ENCODE results near the gene UAP1. TPM values are rescaled to one million over a fixed set of nuclear protein-coding genes. Genes with fewer than 3 reads are reported as not detected.

Gene UAP1
- total and polyA plus RNA-seq, 2 donors (not counting 3 experiments of a cell fraction or from before 2014, with no cell fraction given): 30.6 to 89.8 TPM

DNA sequence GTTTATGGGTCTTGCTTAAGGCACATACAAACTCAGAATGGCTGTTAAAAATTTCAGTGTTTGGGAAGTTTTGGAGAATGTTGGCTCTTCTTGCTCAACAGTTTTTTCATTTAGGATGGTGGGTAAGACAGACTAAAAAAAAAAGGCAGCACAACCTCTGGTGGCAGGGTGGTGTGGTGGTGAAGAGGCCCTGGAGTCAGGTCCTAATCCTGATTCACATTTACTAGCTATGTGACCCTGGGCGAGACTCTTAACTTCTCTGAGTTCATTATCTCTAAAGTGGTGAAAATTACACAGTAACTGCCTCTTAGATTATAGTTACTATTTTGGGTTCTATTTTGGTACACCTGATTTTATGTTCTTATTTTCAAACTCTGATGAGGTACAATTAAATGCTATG lies 11.6 kb downstream of the UAP1 start:
- H3K9me3 ChIP-seq (replicated peaks; ENCODE audit: control insufficient read depth, insufficient read depth, low read length): no peaks in the 10 kb centered on the region
- no peak for TF ChIP-seq GATA2 (IDR thresholded peaks at IDR 0.05; ENCODE audit: insufficient read depth, insufficient read length, low read depth, low read length)
- TF ChIP-seq, protein P1, sequence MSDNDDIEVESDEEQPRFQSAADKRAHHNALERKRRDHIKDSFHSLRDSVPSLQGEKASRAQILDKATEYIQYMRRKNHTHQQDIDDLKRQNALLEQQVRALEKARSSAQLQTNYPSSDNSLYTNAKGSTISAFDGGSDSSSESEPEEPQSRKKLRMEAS (IDR thresholded peaks at IDR 0.05; ENCODE audit: insufficient read depth, insufficient read length): no peak
- no peak for TF ChIP-seq POLR2A (IDR thresholded peaks at IDR 0.05; ENCODE audit: low read depth, low read length)
- TF ChIP-seq EZH2 (IDR thresholded peaks at IDR 0.05; ENCODE audit: borderline replicate concordance, low read depth, low read length, severe bottlenecking): no peak
- TF ChIP-seq JUN (IDR thresholded peaks at IDR 0.05; ENCODE audit: borderline replicate concordance, insufficient read depth, insufficient read length, low read depth): no peak
- no peak for TF ChIP-seq POLR2AphosphoS5 (IDR thresholded peaks at IDR 0.05; ENCODE audit: insufficient read depth, low read depth, low read length)
- TF ChIP-seq FOS (IDR thresholded peaks at IDR 0.05; ENCODE audit: borderline replicate concordance, insufficient read depth, low read length): no peak
- TF ChIP-seq, protein P2, sequence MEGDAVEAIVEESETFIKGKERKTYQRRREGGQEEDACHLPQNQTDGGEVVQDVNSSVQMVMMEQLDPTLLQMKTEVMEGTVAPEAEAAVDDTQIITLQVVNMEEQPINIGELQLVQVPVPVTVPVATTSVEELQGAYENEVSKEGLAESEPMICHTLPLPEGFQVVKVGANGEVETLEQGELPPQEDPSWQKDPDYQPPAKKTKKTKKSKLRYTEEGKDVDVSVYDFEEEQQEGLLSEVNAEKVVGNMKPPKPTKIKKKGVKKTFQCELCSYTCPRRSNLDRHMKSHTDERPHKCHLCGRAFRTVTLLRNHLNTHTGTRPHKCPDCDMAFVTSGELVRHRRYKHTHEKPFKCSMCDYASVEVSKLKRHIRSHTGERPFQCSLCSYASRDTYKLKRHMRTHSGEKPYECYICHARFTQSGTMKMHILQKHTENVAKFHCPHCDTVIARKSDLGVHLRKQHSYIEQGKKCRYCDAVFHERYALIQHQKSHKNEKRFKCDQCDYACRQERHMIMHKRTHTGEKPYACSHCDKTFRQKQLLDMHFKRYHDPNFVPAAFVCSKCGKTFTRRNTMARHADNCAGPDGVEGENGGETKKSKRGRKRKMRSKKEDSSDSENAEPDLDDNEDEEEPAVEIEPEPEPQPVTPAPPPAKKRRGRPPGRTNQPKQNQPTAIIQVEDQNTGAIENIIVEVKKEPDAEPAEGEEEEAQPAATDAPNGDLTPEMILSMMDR (IDR thresholded peaks at IDR 0.05; ENCODE audit: extremely low read depth in 1 of 2, insufficient read depth in 1 of 2, low read depth in 1 of 2, low read length in 2 of 2): no peak
- no peak for TF ChIP-seq MYC (IDR thresholded peaks at IDR 0.05; ENCODE audit: low read depth, low read length)
- dilution Hi-C loops (cut with MboI; ENCODE audit: extremely low pct_ligation_motif_present, low sequenced_read_pairs) (no loop called here), intact Hi-C loops (cut with micrococcal nuclease) (no loop called here)
- no TSS peak for BruUV-seq (replicated peaks)
- H4K20me1 ChIP-seq (replicated peaks; ENCODE audit: control insufficient read depth, extremely low read depth, insufficient read depth, low read length): no peaks in the 10 kb centered on the region
- H3K4me1 ChIP-seq (ENCODE audit: control insufficient read depth, extremely low read depth, insufficient read depth, low read length): peaks cover 16% of the 10 kb centered on the region
- ChIA-PET CTCF (interaction anchor here (1.1 to 1.6 kb wide), 2 partner anchors 8 to 215 kb away, joined by 4 read pairs; no protein-coding TSS in a partner anchor), POLR2A (no interaction called here)
- H3K27ac ChIP-seq (ENCODE audit: insufficient read depth, low read depth, low read length): no peak overlapping the region
- no peaks in the 10 kb centered on the region for H3K9me1 ChIP-seq (replicated peaks; ENCODE audit: control insufficient read depth, extremely low read depth, insufficient read depth, low read length)
- no peaks in the 10 kb centered on the region for H3K27me3 ChIP-seq (ENCODE audit: control insufficient read depth in 2 of 2, insufficient read depth in 2 of 2, low read length in 2 of 2)
- no peak overlapping the region for H3K9ac ChIP-seq (replicated peaks; ENCODE audit: extremely low read depth, insufficient read depth, low read length)
- H2AFZ ChIP-seq (ENCODE audit: low read depth, low read length): no peak overlapping the region
- H3K4me2 ChIP-seq (ENCODE audit: insufficient read depth, low read length): no peak overlapping the region
- H3K79me2 ChIP-seq (ENCODE audit: control insufficient read depth, insufficient read depth, low read length): peaks cover 95% of the 10 kb centered on the region
- FAIRE-seq (no peak), DNase-seq (ENCODE audit: low read depth, low spot score) (no peak)
- no peak overlapping the region for H3K4me3 ChIP-seq (replicated peaks in 1 of 3; ENCODE audit: insufficient read depth in 1 of 3, low read depth in 1 of 3, low read length in 3 of 3)
- H3K36me3 ChIP-seq (ENCODE audit: control insufficient read depth in 2 of 2, extremely low read depth in 1 of 2, insufficient read depth in 2 of 2, low read length in 2 of 2): peaks cover 2 to 12% of the 10 kb centered on the region in 2 experiments
